ENCODE data around the gene SRPRB. TPM values are rescaled to one million over a fixed set of nuclear protein-coding genes. Genes with fewer than 3 reads are reported as not detected.

The SRPRB gene
- total RNA-seq, 1 experiment from 2014 or later: 43.4 TPM

GRCh38 chr3:133853925-133854227, 48.3 kb downstream of the SRPRB start:
- POLR2A ChIA-PET (ENCODE audit: unreplicated experiment): no interaction called here
- H3K9me3 ChIP-seq (ENCODE audit: low read length): no peaks in the 10 kb centered on the region
- no peak overlapping the region for H2AFZ ChIP-seq (ENCODE audit: low read length)
- H3K79me2 ChIP-seq (ENCODE audit: low read length): no peaks in the 10 kb centered on the region
- BruUV-seq (replicated peaks): no TSS peak
- intact Hi-C loops (cut with micrococcal nuclease): no loop called here
- no peaks in the 10 kb centered on the region for H3K27me3 ChIP-seq (ENCODE audit: low read length)
- CTCF ChIA-PET: no interaction called here
- H3K36me3 ChIP-seq (ENCODE audit: low read depth, low read length): no peaks in the 10 kb centered on the region
- no peak for DNase-seq
- H3K4me2 ChIP-seq (ENCODE audit: low read length): no peak overlapping the region
- H3K27ac ChIP-seq (ENCODE audit: low read length): no peak overlapping the region
- ATAC-seq: no peak
- no peaks in the 10 kb centered on the region for H3K4me1 ChIP-seq (ENCODE audit: insufficient read depth, low read length)
- TF ChIP-seq EZH2 (IDR thresholded peaks at IDR 0.05; ENCODE audit: low read length, unreplicated experiment) (no peak), EZH2phosphoT487 (IDR thresholded peaks at IDR 0.05; ENCODE audit: borderline replicate concordance, low read length) (no peak)
- TF ChIP-seq, protein P1, sequence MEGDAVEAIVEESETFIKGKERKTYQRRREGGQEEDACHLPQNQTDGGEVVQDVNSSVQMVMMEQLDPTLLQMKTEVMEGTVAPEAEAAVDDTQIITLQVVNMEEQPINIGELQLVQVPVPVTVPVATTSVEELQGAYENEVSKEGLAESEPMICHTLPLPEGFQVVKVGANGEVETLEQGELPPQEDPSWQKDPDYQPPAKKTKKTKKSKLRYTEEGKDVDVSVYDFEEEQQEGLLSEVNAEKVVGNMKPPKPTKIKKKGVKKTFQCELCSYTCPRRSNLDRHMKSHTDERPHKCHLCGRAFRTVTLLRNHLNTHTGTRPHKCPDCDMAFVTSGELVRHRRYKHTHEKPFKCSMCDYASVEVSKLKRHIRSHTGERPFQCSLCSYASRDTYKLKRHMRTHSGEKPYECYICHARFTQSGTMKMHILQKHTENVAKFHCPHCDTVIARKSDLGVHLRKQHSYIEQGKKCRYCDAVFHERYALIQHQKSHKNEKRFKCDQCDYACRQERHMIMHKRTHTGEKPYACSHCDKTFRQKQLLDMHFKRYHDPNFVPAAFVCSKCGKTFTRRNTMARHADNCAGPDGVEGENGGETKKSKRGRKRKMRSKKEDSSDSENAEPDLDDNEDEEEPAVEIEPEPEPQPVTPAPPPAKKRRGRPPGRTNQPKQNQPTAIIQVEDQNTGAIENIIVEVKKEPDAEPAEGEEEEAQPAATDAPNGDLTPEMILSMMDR (conservative IDR thresholded peaks at IDR 0.05; ENCODE audit: low read depth, low read length): no peak
- no peak overlapping the region for H3K4me3 ChIP-seq (ENCODE audit: low read length)
- H3K9me2 ChIP-seq (replicated peaks; ENCODE audit: low read length): no peaks in the 10 kb centered on the region
- no peaks in the 10 kb centered on the region for H3F3A ChIP-seq (ENCODE audit: low read length, unreplicated experiment)
- H3K9ac ChIP-seq (ENCODE audit: low read length): no peak overlapping the region
- no peaks in the 10 kb centered on the region for H4K20me1 ChIP-seq (ENCODE audit: low read length)

DNA sequence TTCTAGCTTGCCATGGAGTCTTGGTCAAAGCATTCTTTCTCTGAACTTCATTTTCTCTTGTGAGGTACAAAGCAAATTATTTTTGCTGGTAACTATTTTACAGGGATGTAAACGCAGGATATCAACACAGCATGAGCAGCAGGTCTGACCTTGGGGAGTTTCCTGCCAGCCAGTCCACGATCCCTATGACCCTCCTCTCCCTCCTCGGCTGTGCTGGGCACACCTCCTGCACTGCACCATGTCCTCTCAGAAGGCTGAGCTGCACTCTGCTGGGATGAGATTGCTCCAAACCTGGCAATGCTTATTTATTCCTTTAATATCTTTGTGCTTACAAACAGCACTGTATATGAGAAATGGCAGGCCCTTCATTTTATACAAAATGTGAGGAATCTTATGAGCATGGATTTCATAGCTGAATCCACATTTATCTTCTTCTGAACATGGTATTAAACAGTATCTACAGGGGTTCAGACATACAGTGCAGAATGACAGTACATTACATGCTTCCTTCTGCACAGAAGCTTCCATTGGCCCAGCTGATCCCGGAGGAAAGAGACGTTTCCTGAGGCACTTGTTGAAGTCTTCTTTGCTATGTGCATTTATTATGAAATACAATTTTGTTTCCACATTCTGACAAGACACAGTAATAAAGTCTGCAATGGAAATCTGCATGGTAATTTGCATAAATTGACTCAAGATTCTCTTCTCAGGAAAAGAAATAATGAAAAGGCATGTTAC, 48.8 kb downstream of the SRPRB start:
- Histone ChIP-seq H2AFZ (ENCODE audit: low read length) (no peak overlapping the region), H3F3A (ENCODE audit: low read length, unreplicated experiment) (no peaks in the 10 kb centered on the region), H3K79me2 (ENCODE audit: low read length) (no peaks in the 10 kb centered on the region), H3K4me2 (ENCODE audit: low read length) (no peak overlapping the region), H3K4me1 (ENCODE audit: insufficient read depth, low read length) (no peaks in the 10 kb centered on the region), H3K9me3 (ENCODE audit: low read length) (no peaks in the 10 kb centered on the region), H3K9ac (ENCODE audit: low read length) (no peak overlapping the region), H4K20me1 (ENCODE audit: low read length) (no peaks in the 10 kb centered on the region), H3K27me3 (ENCODE audit: low read length) (no peaks in the 10 kb centered on the region), H3K9me2 (replicated peaks; ENCODE audit: low read length) (no peaks in the 10 kb centered on the region), H3K36me3 (ENCODE audit: low read depth, low read length) (no peaks in the 10 kb centered on the region), H3K4me3 (ENCODE audit: low read length) (no peak overlapping the region), H3K27ac (ENCODE audit: low read length) (no peak overlapping the region)
- TF ChIP-seq, protein P1 (conservative IDR thresholded peaks at IDR 0.05; ENCODE audit: low read depth, low read length): no peak
- TF ChIP-seq EZH2 (IDR thresholded peaks at IDR 0.05; ENCODE audit: low read length, unreplicated experiment) (no peak), EZH2phosphoT487 (IDR thresholded peaks at IDR 0.05; ENCODE audit: borderline replicate concordance, low read length) (no peak)
- intact Hi-C loops (cut with micrococcal nuclease): no loop called here
- ATAC-seq (no peak), DNase-seq (no peak)
- CTCF ChIA-PET: no interaction called here
- POLR2A ChIA-PET (ENCODE audit: unreplicated experiment): no interaction called here
- BruUV-seq (replicated peaks): no TSS peak

GRCh38 chr3:133855002-133855370, 49.4 kb downstream of the SRPRB start:
- Histone ChIP-seq H3K27me3 (ENCODE audit: low read length) (no peaks in the 10 kb centered on the region), H3K79me2 (ENCODE audit: low read length) (no peaks in the 10 kb centered on the region), H3K9me2 (replicated peaks; ENCODE audit: low read length) (no peaks in the 10 kb centered on the region), H3K9me3 (ENCODE audit: low read length) (no peaks in the 10 kb centered on the region), H3K4me3 (ENCODE audit: low read length) (no peak overlapping the region), H3F3A (ENCODE audit: low read length, unreplicated experiment) (no peaks in the 10 kb centered on the region), H2AFZ (ENCODE audit: low read length) (no peak overlapping the region), H3K36me3 (ENCODE audit: low read depth, low read length) (no peaks in the 10 kb centered on the region), H3K9ac (ENCODE audit: low read length) (no peak overlapping the region), H4K20me1 (ENCODE audit: low read length) (no peaks in the 10 kb centered on the region), H3K4me2 (ENCODE audit: low read length) (no peak overlapping the region), H3K4me1 (ENCODE audit: insufficient read depth, low read length) (no peaks in the 10 kb centered on the region), H3K27ac (ENCODE audit: low read length) (no peak overlapping the region)
- intact Hi-C loops (cut with micrococcal nuclease): no loop called here
- DNase-seq: no peak
- TF ChIP-seq, protein P1 (conservative IDR thresholded peaks at IDR 0.05; ENCODE audit: low read depth, low read length): no peak
- no peak for TF ChIP-seq EZH2phosphoT487 (IDR thresholded peaks at IDR 0.05; ENCODE audit: borderline replicate concordance, low read length)
- no peak for TF ChIP-seq EZH2 (IDR thresholded peaks at IDR 0.05; ENCODE audit: low read length, unreplicated experiment)
- ChIA-PET POLR2A (ENCODE audit: unreplicated experiment) (no interaction called here), CTCF (no interaction called here)
- BruUV-seq (replicated peaks): no TSS peak
- no peak for ATAC-seq

All from PC-3 (cell line).